H1 (cell line): ENCODE measurements around the gene IFNL1.

ENCODE experiments used
- BCL11A ChIP-seq, 2 experiments: IDR thresholded peaks; one replicate each; pipeline ENCODE4 v1.6.1; 2011; ENCODE audit warnings: low read depth in 2 of 2, low read length in 2 of 2, mild to moderate bottlenecking in 2 of 2
- CEBPB ChIP-seq: IDR thresholded peaks from 2 replicates; pipeline ENCODE4 v1.6.1; 2012; ENCODE audit warnings: low read depth, low read length
- EP300 ChIP-seq, 2 experiments: IDR thresholded peaks; 1 replicate in 1 of 2; 2 replicates in 1 of 2; pipeline ENCODE4 v1.6.1; 2011 to 2012; ENCODE audit warnings: low read depth in 2 of 2, low read length in 2 of 2, mild to moderate bottlenecking in 2 of 2, borderline replicate concordance in 1 of 2, inconsistent platforms in 1 of 2, moderate library complexity in 1 of 2
- JUND ChIP-seq: IDR thresholded peaks from 2 replicates; pipeline ENCODE4 v1.6.1; 2011; ENCODE audit warnings: mild to moderate bottlenecking, improper control_type of control experiment, low read length
- MAFK ChIP-seq: IDR thresholded peaks from 2 replicates; pipeline ENCODE4 v1.6.1; 2012; ENCODE audit warnings: low read depth, mild to moderate bottlenecking, improper control_type of control experiment, low read length
- SAP30 ChIP-seq: fragments of 300-600 bp; sonication (generic); IDR thresholded peaks from 2 replicates; pipeline ENCODE4 v1.7.1; 2012; ENCODE audit warnings: low read length, moderate library complexity, mild to moderate bottlenecking, inconsistent platforms; ENCODE audit not compliant: insufficient read depth, insufficient replicate concordance
- SP1 ChIP-seq: IDR thresholded peaks from 2 replicates; pipeline ENCODE4 v1.6.1; 2011; ENCODE audit warnings: low read depth, low read length
- TAF1 ChIP-seq: IDR thresholded peaks from 2 replicates; pipeline ENCODE4 v1.6.1; 2011; ENCODE audit warnings: mild to moderate bottlenecking, low read depth, low read length
- ZNF274 ChIP-seq: IDR thresholded peaks from 2 replicates; pipeline ENCODE4 v1.7.0; 2012; ENCODE audit warnings: low read length, borderline replicate concordance; ENCODE audit errors: extremely low read depth
- TF ChIP-seq, protein P1 (sequence below), 3 experiments: IDR thresholded peaks; 1 replicate in 2 of 3; 2 replicates in 1 of 3; pipeline versions ENCODE4 v1.5.1 to v1.6.1; 2011; ENCODE audit warnings: low read length in 3 of 3, mild to moderate bottlenecking in 3 of 3, inconsistent platforms in 2 of 3, low read depth in 1 of 3, moderate library complexity in 1 of 3; ENCODE audit not compliant: insufficient read depth in 1 of 3; ENCODE audit errors: control extremely low read depth in 1 of 3
- TF ChIP-seq, protein P2 (sequence below): IDR thresholded peaks from 2 replicates; pipeline ENCODE4 v1.6.1; 2011; ENCODE audit warnings: low read depth, mild to moderate bottlenecking, low read length; ENCODE audit not compliant: insufficient read depth

DNA sequence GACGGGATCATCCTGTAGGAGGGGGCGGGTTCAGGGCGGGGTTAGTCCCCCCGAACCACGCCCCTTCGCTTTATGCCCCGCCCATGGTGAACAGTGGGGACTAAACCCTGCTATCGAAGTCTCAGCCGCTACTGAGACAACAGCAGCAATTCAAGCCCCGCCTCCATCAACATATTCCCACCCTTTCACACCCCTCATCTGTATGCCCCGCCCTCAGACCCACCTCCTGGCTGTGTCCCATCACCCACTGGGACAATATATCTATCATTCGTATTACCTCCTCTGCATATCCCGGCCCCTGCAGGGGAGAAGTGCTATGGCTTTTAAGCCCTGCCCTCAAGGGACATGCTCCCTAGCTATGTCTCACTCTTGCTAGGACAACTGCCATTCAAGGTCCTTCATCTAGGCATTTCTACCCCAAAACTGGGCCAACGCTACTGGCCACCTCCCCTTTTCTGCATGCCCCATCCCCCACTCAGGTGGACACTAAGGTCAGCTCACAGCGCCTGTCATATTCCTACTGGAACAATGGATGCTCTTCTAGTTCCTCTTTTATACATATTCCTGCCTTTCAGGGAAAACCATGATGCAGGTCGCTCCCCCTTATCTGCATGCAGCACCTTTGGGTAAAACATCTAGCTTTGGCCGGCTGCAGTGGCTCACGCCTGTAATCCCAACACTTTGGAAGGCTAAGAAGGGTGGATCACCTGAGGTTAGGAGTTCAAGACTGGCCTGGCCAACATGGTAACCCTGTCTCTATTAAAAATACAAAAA, 12.5 kb downstream of the IFNL1 start:
- TF ChIP-seq, protein P1, sequence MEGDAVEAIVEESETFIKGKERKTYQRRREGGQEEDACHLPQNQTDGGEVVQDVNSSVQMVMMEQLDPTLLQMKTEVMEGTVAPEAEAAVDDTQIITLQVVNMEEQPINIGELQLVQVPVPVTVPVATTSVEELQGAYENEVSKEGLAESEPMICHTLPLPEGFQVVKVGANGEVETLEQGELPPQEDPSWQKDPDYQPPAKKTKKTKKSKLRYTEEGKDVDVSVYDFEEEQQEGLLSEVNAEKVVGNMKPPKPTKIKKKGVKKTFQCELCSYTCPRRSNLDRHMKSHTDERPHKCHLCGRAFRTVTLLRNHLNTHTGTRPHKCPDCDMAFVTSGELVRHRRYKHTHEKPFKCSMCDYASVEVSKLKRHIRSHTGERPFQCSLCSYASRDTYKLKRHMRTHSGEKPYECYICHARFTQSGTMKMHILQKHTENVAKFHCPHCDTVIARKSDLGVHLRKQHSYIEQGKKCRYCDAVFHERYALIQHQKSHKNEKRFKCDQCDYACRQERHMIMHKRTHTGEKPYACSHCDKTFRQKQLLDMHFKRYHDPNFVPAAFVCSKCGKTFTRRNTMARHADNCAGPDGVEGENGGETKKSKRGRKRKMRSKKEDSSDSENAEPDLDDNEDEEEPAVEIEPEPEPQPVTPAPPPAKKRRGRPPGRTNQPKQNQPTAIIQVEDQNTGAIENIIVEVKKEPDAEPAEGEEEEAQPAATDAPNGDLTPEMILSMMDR (IDR thresholded peaks at IDR 0.05; ENCODE audit: control extremely low read depth in 1 of 3, insufficient read depth in 1 of 3, low read depth in 1 of 3, low read length in 3 of 3): no peak
- TF ChIP-seq SAP30 (no peak), MAFK (no peak), TAF1 (no peak), SP1 (peak; percentile 45; the same call in 1 of the 2 replicates), EP300 (IDR thresholded peaks at IDR 0.05; ENCODE audit: borderline replicate concordance in 1 of 2, low read depth in 2 of 2, low read length in 2 of 2) (no peak), BCL11A (IDR thresholded peaks at IDR 0.05; ENCODE audit: low read depth in 2 of 2, low read length in 2 of 2) (no peak), ZNF274 (no peak), JUND (no peak), CEBPB (no peak)
- TF ChIP-seq, protein P2, sequence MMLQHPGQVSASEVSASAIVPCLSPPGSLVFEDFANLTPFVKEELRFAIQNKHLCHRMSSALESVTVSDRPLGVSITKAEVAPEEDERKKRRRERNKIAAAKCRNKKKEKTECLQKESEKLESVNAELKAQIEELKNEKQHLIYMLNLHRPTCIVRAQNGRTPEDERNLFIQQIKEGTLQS: no peak
